HepG2 (cell line): ENCODE measurements around the gene SRSF3.

ENCODE experiments used
- JUND ChIP-seq: sonication (generic); formaldehyde crosslinking; IDR thresholded peaks from 2 replicates; pipeline ENCODE4 v1.8.0; 2022; ENCODE audit warnings: mild to moderate bottlenecking, missing genetic modification reagents
- MYC ChIP-seq: sonication (generic); formaldehyde crosslinking; IDR thresholded peaks from 2 replicates; pipeline ENCODE4 v1.9.0; 2021; ENCODE audit warnings: missing genetic modification reagents, borderline replicate concordance
- TFAP4 ChIP-seq: sonication (generic); IDR thresholded peaks from 2 replicates; pipeline ENCODE4 v1.6.1; 2016; ENCODE audit warnings: low read depth, borderline replicate concordance
- YY1 ChIP-seq: IDR thresholded peaks from 2 replicates; pipeline ENCODE4 v1.6.1; 2011; ENCODE audit warnings: low read length, low read depth, moderate library complexity, mild to moderate bottlenecking; ENCODE audit not compliant: insufficient read depth, insufficient replicate concordance

DNA sequence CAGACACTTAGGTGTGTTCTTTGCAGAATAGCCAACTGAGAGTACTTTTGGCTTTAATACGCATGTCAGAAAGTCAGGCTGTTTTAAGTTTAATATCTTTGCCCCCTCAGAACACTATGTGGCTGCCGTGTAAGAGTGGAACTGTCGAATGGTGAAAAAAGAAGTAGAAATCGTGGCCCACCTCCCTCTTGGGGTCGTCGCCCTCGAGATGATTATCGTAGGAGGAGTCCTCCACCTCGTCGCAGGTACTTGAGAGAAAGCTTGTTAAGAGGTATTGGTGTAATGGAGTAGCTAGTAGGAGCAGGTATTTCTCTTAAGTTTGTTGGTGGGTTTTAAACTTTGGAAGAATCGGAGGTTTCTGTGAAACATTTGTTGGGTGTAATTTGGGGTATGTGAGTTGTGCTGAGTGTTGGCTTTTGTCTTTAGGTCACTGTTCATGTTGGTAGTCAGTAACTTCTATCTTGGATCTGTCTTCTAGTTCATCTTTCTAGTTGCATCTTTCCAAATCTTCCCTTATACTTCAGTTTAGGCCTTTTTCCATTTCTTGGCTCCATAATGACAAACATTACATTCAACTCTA, 4.7 kb downstream of the SRSF3 start:
- no peak for TF ChIP-seq TFAP4
- TF ChIP-seq MYC (CRISPR knock-in tag) = no peak
- TF ChIP-seq JUND (CRISPR knock-in tag) = no peak
- TF ChIP-seq YY1 = no peak
